GM13976 (cell line): ENCODE results near the gene SLIT3.

Experiments used
- DNase-seq: peaks from one replicate; pipeline ENCODE4 v3.0.0; 2012; ENCODE audit warnings: low spot score
- CTCF ChIP-seq: IDR thresholded peaks from 2 replicates; pipeline ENCODE4 v1.5.1; 2012; ENCODE audit warnings: borderline replicate concordance, mild to moderate bottlenecking; ENCODE audit not compliant: insufficient read depth; ENCODE audit errors: extremely low read depth, missing control alignments, control extremely low read depth
- in situ Hi-C: fragments of 300-500 bp; cut with MboI; formaldehyde crosslinking; loops from one replicate; pipeline ENCODE4 v1.12.0; 2022; ENCODE audit warnings: low sequenced_read_pairs, mixed read lengths, inconsistent platforms; ENCODE audit not compliant: unreplicated experiment

SLIT3 gene

DNA sequence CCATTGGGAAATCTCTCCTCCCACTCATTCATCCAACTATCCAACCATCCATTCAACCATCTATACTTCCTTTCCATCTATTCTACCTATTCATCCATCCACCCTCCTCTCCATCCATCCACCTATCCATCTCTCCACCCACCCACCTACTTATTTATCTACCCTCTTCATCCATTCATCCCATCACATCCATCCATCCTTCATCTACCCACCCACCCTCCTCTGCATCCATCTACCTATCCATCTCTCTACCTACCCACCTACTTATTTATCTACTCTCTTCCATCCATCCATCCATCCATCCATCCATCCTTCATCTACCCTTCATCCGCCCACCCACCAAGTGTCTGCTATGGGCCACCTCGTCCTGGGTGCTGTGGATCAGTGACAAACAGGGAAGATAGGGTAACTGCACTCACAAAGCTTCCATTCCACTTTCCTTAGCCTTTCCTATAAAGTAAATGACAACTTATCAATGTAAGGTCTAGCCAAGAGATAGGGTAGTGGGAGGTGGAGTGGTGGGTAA lies 625.0 kb downstream of the SLIT3 start:
- in situ Hi-C loops = loop anchor here (25.0 kb wide), 1 partner anchor 414 kb away; no protein-coding TSS in a partner anchor
- TF ChIP-seq CTCF = no peak
- no peak for DNase-seq

DNA sequence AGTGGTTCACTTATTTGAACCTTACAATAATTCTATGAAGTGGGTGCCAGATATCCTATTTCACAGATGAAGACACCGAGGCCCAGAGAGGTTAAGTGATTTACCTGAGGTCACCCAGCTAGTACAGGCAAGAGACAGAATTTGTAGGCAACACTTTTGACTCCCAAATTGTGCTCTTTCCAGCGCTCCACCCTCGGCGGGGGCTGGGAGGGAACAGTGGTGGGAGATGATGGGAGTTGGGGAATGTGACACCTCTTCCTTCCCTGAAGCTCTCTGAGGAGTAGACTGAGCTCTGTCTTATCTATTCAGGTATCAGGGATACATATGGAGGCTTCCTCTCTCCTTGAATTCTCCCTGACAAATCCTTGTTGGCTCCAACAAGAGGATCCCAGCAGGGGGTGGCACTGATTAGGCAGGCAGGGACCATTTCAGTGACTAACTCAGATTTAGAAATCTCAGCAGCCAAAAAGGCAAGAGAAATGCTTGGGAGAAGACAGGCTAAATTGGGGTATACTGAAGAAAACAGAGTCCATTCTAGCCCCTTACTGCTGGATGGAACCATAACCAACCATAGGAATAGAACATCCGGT lies 626.0 kb downstream of the SLIT3 start:
- DNase-seq = no peak
- in situ Hi-C loops = loop anchor here (25.0 kb wide), 1 partner anchor 413 kb away; no protein-coding TSS in a partner anchor

GRCh38 chr5:168672888-168673287 lies 628.1 kb downstream of the SLIT3 start:
- no peak for TF ChIP-seq CTCF
- DNase-seq = no peak
- in situ Hi-C loops = no loop called here

More for the DNA sequence above, 626.0 kb downstream of the SLIT3 start:
- TF ChIP-seq CTCF = no peak

GRCh38 chr5:168672016-168672415 lies 628.9 kb downstream of the SLIT3 start:
- in situ Hi-C loops = no loop called here
- DNase-seq = no peak
- TF ChIP-seq CTCF = no peak

GRCh38 chr5:168670881-168671575 lies 629.9 kb downstream of the SLIT3 start:
- in situ Hi-C loops = no loop called here
- no peak for DNase-seq
- TF ChIP-seq CTCF = no peak

GRCh38 chr5:168669668-168670378 lies 631.1 kb downstream of the SLIT3 start:
- no peak for TF ChIP-seq CTCF
- DNase-seq = no peak
- in situ Hi-C loops = no loop called here
